Effector memory CD8-positive, alpha-beta T cell (primary cell): ENCODE data around the gene NAPB.
A peak's percentile ranks its signal among the peaks of the same experiment; 100 is the strongest.

Experiments
- ATAC-seq: fragments of 150-1000 bp; cut with Tn5 transposase; replicated peaks from 2 replicates; pipeline ENCODE4 v1.10.0; 2021; ENCODE audit warnings: mild to moderate bottlenecking, moderate library complexity
- DNase-seq, 3 experiments: peaks; one replicate each; pipeline ENCODE4 v3.0.0; 2021
- H3K27ac Mint-ChIP-seq, 2 donors: one replicate each; pipeline ENCODE4 v1.8.0; 2022; ENCODE audit warnings: mild to moderate bottlenecking in 2 of 2, mixed read lengths in 2 of 2, moderate library complexity in 2 of 2
- H3K27me3 Mint-ChIP-seq, 2 donors: one replicate each; pipeline ENCODE4 v1.8.0; 2022; ENCODE audit warnings: mixed read lengths in 2 of 2
- H3K36me3 Mint-ChIP-seq: one replicate; pipeline ENCODE4 v1.8.0; 2022; ENCODE audit warnings: mild to moderate bottlenecking, moderate library complexity, mixed read lengths; ENCODE audit not compliant: insufficient read depth
- H3K4me1 Mint-ChIP-seq, 2 donors: one replicate each; pipeline ENCODE4 v1.8.0; 2022; ENCODE audit warnings: low read depth in 2 of 2, mixed read lengths in 2 of 2
- H3K4me3 Mint-ChIP-seq, 2 donors: one replicate each; pipeline ENCODE4 v1.8.0; 2022; ENCODE audit warnings: mild to moderate bottlenecking in 2 of 2, mixed read lengths in 2 of 2, moderate library complexity in 2 of 2
- H3K9me3 Mint-ChIP-seq, 2 donors: one replicate each; pipeline ENCODE4 v1.8.0; 2022; ENCODE audit warnings: mixed read lengths in 2 of 2

The NAPB gene

DNA sequence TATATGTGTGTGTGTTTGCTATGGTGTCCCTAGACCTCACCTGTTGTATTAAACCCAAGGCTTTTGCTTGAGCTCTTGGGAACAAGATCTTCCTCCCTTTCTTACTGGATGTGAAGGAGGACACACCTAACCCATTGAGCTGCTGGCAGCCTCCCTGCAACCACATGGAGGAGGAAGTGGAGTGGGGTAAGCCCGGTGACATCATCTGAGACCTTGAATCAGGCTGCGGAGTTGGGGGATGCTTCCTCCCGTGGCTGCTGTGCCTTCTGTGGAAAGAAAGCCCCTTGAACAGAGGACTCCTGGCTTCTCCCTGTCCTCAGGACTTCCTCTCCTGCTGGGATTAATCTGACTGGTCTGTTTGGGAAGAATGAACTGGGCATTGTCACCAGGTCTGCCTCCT is 28.1 kb upstream of the NAPB start:
- ATAC-seq (peak; percentile 45), DNase-seq (no peak)
- H3K9me3 Mint-ChIP-seq = no peaks in the 10 kb centered on the region
- H3K4me3 Mint-ChIP-seq = no peak overlapping the region
- H3K27me3 Mint-ChIP-seq = no peaks in the 10 kb centered on the region
- H3K27ac Mint-ChIP-seq = peak overlapping the region; percentile 6 to 36
- H3K36me3 Mint-ChIP-seq = no peaks in the 10 kb centered on the region
- peaks cover 3 to 12% of the 10 kb centered on the region in 2 donors for H3K4me1 Mint-ChIP-seq

DNA sequence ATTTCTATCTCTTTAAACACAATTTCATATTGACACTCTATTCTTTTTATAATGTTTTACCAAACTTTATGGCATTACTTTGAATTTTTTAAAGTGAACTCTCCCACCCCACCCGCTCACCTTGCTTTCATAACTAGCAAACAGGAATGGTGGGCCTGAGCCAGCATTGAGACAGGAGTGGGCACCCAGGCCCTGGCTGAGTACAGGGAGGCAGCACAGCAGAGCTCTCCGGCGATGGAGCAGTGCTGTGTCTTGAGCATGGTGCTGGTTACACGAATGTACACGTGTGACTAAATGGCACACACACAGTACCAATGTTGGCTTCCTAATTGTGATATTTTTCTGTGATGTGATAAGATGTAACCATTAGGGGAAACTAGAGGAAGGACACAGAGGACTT is 26.9 kb upstream of the NAPB start:
- no peak overlapping the region for H3K4me3 Mint-ChIP-seq
- no peaks in the 10 kb centered on the region for H3K9me3 Mint-ChIP-seq
- H3K36me3 Mint-ChIP-seq = no peaks in the 10 kb centered on the region
- H3K4me1 Mint-ChIP-seq = peaks cover 3 to 12% of the 10 kb centered on the region in 2 donors
- DNase-seq (no peak), ATAC-seq (no peak)
- no peak overlapping the region for H3K27ac Mint-ChIP-seq
- no peaks in the 10 kb centered on the region for H3K27me3 Mint-ChIP-seq

DNA sequence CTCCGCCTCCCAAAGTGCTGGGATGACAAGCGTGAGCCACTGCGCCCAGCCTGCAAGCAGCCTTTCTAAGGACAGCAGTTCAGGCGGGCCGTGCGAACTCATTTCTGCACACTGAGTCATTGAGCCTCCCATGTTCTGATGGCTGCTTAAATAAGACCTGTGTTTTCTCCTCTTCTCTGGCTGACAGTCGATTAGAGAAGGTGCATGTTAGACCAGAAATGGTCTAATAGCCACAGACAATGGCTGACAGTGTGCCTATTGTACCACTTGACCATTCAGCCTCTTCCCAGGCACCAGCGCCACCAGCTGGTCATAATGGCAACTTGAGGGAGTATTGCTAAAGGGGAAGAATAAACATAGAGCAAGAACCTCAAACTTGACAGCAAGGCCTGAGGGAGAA is 25.2 kb upstream of the NAPB start:
- Mint-ChIP-seq H3K4me3 (no peak overlapping the region), H3K36me3 (no peaks in the 10 kb centered on the region), H3K4me1 (peaks cover 7 to 12% of the 10 kb centered on the region in 2 donors), H3K27me3 (no peaks in the 10 kb centered on the region), H3K9me3 (no peaks in the 10 kb centered on the region), H3K27ac (no peak overlapping the region)
- ATAC-seq (no peak), DNase-seq (no peak)

DNA sequence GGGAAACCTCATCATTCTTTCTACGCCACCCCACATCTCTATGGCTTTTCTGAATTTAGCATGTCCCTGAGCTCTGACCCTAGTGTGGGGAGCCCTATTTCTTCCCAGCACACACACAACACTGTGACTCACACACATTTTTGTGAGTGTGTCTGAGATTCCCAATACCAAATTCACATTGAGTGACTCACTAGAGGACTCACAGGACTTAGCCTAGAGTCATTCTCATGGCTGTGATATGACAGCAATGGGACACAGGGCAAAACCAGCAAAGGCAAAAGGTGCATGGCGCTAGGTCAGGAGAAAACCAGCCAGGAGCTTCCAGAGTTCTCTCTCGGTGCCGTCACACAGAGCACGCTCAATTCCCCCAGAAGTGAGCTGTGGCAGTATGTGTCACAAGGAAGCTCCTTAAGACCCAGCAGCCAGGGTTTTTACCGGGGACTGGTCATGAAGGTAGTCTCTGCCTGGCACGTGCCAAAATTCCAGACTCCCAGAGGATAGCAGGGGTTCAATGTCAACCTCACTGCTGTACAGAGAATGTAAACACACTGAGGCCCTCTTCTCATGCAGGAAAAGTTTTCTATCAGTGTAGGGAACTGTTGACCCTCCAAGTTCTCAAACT is 24.4 kb upstream of the NAPB start:
- Mint-ChIP-seq H3K27ac (peak overlapping the region in 1 of 2 donors; percentile 41), H3K4me3 (no peak overlapping the region), H3K27me3 (no peaks in the 10 kb centered on the region), H3K4me1 (peaks cover 7 to 12% of the 10 kb centered on the region in 2 donors), H3K9me3 (no peaks in the 10 kb centered on the region), H3K36me3 (no peaks in the 10 kb centered on the region)
- ATAC-seq = no peak
- no peak for DNase-seq

DNA sequence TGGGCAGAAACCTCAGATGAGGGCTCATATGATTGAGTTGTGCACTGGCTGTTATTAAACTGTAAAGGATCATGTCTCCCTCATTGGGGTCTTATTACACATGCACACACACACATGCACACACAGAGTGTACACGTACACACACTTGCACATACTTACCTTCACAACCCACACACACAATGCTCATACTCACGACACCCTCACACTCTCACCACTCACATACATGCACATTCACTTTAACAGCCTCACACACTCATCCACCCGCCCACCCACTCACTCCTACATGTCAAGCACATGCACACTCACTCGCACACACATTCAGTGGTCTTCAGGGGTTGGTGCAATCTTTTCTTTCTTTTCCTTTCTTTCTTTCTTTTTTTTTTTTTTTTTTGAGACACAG is 23.6 kb upstream of the NAPB start:
- Mint-ChIP-seq H3K27ac (no peak overlapping the region), H3K9me3 (no peaks in the 10 kb centered on the region), H3K27me3 (no peaks in the 10 kb centered on the region), H3K36me3 (no peaks in the 10 kb centered on the region), H3K4me3 (no peak overlapping the region), H3K4me1 (peaks cover 7 to 8% of the 10 kb centered on the region in 2 donors)
- DNase-seq (no peak), ATAC-seq (no peak)

DNA sequence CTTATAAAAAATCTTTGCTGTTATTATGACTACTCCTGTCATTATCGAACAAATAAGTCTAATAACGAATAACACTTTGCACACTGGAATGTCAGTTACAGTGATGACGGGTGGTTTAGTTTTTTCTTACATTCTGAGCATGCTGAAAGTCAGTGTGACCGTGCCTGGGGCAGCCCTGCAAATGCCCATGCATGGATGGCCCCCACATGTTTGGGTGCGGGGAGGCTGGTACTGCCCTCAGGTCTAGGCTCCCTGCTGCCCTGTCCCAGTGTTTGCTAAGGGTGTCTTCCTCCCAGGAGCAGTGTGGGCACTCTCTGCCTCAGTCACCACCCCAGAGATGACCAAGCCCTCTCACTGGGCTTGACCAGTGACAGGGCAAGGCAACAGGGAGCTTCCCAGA is 21.1 kb upstream of the NAPB start:
- Mint-ChIP-seq H3K27me3 (no peaks in the 10 kb centered on the region), H3K9me3 (no peaks in the 10 kb centered on the region), H3K4me3 (no peak overlapping the region), H3K36me3 (no peaks in the 10 kb centered on the region), H3K27ac (peak overlapping the region in 1 of 2 donors; percentile 56), H3K4me1 (peaks cover 0 to 4% of the 10 kb centered on the region in 2 donors)
- ATAC-seq = no peak
- no peak for DNase-seq

DNA sequence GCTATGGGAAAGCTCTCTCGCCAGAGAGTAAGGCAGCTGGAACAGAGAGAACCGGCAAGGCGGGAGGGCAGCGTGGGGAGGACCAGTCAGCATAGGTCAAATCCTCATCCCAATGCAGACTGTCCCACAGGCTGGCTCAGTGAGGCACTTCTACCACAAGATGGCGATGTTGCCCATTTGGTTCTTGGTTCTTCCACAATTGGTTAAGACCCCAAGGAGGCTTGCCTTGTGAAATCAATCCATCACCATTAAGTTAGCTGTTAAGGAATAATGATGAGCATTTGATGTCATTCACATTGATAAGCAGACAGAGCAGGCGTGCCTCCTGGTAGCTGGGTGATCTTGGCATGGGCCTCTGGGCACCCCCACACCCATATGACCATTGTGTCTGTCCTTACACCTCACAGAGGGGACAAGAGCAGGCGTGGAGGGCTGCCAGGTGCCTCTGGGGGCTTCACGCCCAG is 20.6 kb upstream of the NAPB start:
- ATAC-seq = peak; percentile 85
- no peaks in the 10 kb centered on the region for H3K36me3 Mint-ChIP-seq
- peak; percentile 67 to 79 (median 71) for DNase-seq
- H3K4me3 Mint-ChIP-seq = no peak overlapping the region
- H3K27ac Mint-ChIP-seq = no peak overlapping the region
- H3K4me1 Mint-ChIP-seq = peaks cover 0 to 4% of the 10 kb centered on the region in 2 donors
- H3K27me3 Mint-ChIP-seq = no peaks in the 10 kb centered on the region
- no peaks in the 10 kb centered on the region for H3K9me3 Mint-ChIP-seq

DNA sequence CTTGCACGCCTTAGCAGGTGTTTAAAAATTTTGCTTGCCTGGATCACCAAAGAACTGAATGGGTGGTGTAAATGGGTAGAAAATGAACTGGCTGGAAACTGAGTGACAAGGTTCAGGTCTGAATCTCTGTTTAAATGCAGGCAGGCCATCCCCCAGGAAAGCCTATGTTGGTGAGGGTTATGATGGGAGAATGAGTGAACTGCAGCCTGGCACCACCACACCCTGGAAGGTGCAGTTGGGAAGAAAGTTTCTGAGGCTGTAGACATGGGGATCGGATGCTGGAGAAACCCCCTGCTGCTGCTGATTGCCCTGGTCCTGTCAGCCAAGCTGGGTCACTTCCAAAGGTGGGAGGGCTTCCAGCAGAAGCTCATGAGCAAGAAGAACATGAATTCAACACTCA is 18.7 kb upstream of the NAPB start:
- Mint-ChIP-seq H3K4me1 (peaks cover 0 to 4% of the 10 kb centered on the region in 2 donors), H3K4me3 (no peak overlapping the region), H3K27me3 (no peaks in the 10 kb centered on the region), H3K36me3 (no peaks in the 10 kb centered on the region), H3K27ac (no peak overlapping the region), H3K9me3 (no peaks in the 10 kb centered on the region)
- DNase-seq (no peak), ATAC-seq (no peak)

DNA sequence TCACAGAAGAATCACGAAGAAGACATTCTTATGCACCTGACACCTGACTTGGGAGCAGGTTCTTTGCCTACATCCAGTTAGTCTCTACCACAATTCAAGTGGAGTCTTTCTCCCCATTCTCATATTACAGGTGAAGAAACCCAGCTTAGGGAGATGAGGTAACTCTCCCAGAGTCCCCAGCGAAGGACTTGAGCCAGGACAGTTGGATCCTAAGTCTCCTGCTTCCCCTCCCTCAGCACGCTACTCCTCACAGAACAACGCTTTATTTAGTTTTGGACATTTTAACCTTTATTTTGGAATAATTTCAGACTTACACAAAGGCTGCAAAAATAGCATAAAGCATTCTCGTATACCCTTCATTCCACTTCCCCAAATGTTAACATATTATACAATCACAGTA is 17.4 kb upstream of the NAPB start:
- Mint-ChIP-seq H3K4me3 (no peak overlapping the region), H3K36me3 (no peaks in the 10 kb centered on the region), H3K27ac (no peak overlapping the region), H3K27me3 (no peaks in the 10 kb centered on the region), H3K4me1 (peaks cover 0 to 4% of the 10 kb centered on the region in 2 donors), H3K9me3 (no peaks in the 10 kb centered on the region)
- ATAC-seq (no peak), DNase-seq (no peak)

DNA sequence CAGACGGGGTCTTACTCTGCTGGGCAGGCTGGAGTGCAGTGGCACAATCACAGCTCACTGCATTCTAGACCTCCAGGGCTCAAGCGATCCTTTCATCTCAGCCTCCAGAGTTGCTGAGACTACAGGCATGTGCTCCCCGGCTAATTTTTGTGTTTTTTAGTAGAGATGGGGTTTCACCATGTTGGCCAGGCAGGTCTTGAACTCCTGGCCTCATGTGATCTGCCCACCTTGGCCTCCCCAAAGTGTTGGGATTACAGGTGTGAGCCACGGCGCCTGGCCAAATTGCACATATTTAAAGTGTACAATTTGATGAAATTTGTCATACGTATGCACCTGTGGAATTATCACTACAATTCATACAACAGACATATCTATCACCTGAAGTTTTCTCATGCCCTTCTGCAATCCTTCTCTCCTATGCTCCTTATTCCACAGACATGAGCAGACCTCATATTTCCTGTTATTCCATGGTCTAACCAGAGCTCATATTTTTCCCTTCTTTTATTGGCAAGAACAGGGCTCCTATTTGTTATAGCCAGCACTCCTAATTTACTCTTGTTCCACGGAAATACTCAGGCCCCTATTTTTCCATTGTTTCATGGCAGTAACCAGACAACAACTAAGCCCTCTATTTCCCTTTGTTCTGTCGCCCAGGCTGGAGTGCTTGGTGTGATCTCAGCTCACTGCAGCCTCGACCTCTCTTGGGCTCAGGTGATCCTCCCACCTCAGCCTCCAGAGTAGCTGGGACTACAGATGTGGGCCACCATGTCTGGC is 16.0 kb upstream of the NAPB start:
- no peak for ATAC-seq
- no peak for DNase-seq
- Mint-ChIP-seq H3K4me3 (no peak overlapping the region), H3K36me3 (no peaks in the 10 kb centered on the region), H3K4me1 (peaks cover 0 to 4% of the 10 kb centered on the region in 2 donors), H3K27ac (no peak overlapping the region), H3K9me3 (no peaks in the 10 kb centered on the region), H3K27me3 (no peaks in the 10 kb centered on the region)

DNA sequence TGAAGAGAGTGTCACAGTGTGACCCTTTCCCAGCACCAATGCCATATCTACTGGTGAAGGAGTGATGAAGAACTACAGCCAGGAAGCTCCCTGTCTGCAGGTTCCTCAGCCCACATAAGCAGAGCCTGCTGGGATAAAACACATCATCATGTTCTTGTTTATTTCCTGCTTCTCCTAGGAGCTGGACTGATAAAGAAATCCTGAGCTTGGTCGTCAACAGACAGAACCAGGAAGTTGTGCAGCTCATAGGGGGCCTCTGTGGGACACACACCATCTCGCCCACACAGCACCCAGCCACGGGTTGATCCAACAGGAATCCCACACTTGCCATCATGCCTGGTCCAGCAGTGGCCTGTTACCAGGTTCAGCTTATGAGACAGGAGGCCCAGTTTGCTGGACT is 15.4 kb upstream of the NAPB start:
- ATAC-seq = no peak
- peak overlapping the region in 1 of 2 donors; percentile 58 for H3K27ac Mint-ChIP-seq
- no peaks in the 10 kb centered on the region for H3K27me3 Mint-ChIP-seq
- no peak for DNase-seq
- no peak overlapping the region for H3K4me3 Mint-ChIP-seq
- H3K36me3 Mint-ChIP-seq = no peaks in the 10 kb centered on the region
- peaks cover 0 to 1% of the 10 kb centered on the region in 2 donors for H3K4me1 Mint-ChIP-seq
- no peaks in the 10 kb centered on the region for H3K9me3 Mint-ChIP-seq

DNA sequence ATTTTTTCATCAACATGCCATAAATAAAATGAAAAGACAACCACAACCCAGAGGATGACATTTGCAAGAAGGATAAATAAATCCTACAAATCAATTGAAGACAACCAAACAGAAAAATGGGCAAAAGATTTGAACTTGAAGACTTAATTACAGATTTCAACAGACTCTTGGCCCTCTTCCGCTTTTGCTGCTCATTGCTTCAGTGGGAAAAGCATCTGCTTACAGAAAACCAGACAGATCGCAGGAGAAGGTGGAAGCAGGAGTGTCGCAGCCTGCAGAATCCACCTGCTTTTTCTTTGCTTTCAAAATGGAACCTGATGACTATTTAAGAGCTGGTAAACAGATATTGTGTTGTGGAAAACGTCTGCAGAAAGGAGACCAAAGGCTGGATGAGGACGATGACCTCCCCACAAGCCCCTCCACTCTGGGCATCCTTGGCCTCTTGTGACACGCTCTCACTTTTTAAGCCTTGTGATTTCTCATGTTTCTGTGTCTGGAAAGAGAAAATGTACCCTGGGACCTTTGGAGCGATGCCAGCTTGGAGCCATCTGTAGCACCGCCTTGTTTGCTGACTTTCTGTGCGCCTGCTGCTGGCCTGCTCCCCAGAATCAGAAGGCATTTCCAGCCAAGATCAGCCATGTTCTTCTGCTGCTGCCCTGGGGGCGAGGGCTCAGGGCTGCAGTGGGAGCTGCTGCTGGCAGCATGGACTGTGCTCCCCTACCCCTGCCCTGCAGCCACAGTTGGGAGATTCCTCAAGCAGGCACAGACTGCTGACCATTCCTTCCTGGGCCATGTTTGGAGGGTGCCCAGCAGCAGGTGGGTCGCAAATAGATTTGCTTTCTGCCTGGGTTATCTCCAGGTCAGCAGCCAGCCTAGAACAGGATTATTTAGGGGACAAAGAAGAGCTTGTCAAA is 14.6 kb upstream of the NAPB start:
- Mint-ChIP-seq H3K27ac (peak overlapping the region in 1 of 2 donors; percentile 58), H3K4me3 (no peak overlapping the region), H3K4me1 (no peaks in the 10 kb centered on the region), H3K9me3 (no peaks in the 10 kb centered on the region), H3K36me3 (no peaks in the 10 kb centered on the region), H3K27me3 (no peaks in the 10 kb centered on the region)
- ATAC-seq (no peak), DNase-seq (no peak)

DNA sequence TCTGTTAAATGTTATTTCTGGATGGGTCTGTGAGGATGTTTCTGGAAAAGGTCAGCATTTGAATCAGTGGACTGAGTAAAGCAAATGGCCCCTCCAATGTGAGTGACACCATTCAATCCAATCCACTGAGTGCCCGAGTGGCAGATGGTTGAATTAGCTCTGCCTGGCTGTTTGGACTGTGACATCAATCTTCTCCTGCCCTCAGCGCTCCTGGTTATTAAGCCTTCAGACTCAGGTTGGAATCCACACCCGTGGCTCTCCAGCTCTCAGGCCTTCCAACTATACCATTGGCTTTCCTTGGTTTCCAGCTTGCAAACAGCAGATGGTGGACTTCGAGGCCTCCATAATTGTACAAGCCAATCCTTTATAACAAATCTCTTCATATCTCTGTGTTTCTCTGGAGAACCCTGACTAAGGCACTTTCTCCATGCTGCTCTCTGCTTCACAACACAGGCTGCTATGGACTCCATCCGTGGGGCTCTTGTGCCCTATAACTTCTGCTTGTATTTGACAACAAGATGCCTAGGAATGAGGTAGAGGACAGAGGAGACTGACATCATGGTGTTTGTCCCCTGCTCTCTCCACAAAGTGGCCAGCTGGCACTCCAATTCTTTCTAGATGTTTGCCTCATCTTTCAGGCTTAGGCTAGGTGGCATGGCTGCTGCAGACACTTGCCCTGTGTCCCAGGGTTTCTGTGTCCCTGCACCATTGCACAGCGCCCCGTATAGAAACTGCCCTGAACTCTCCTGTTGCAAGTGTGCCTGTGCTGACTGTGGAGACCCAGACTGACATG is 13.4 kb upstream of the NAPB start:
- H3K9me3 Mint-ChIP-seq = no peaks in the 10 kb centered on the region
- no peak overlapping the region for H3K27ac Mint-ChIP-seq
- H3K4me1 Mint-ChIP-seq = no peaks in the 10 kb centered on the region
- no peak overlapping the region for H3K4me3 Mint-ChIP-seq
- no peaks in the 10 kb centered on the region for H3K27me3 Mint-ChIP-seq
- DNase-seq (no peak), ATAC-seq (no peak)
- H3K36me3 Mint-ChIP-seq = no peaks in the 10 kb centered on the region
